Measurements from ENCODE around the gene RPS3. TPM values are rescaled to one million over a fixed set of nuclear protein-coding genes. Genes with fewer than 3 reads are reported as not detected.
A peak's percentile ranks its signal among the peaks of the same experiment; 100 is the strongest.

Gene RPS3
- total and polyA plus RNA-seq, 2 of the 13 experiments (the other 11 are each of a cell fraction or from before 2014, with no cell fraction given): 2,143 to 3,616 TPM

GRCh38 chr11:75351791-75352587, 47.3 kb upstream of the RPS3 start (continued):
- TF ChIP-seq, protein P1, sequence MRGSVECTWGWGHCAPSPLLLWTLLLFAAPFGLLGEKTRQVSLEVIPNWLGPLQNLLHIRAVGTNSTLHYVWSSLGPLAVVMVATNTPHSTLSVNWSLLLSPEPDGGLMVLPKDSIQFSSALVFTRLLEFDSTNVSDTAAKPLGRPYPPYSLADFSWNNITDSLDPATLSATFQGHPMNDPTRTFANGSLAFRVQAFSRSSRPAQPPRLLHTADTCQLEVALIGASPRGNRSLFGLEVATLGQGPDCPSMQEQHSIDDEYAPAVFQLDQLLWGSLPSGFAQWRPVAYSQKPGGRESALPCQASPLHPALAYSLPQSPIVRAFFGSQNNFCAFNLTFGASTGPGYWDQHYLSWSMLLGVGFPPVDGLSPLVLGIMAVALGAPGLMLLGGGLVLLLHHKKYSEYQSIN (CRISPR knock-in tag; IDR thresholded peaks at IDR 0.05; ENCODE audit: borderline replicate concordance): no peak
- TF ChIP-seq ISL2 (CRISPR knock-in tag; IDR thresholded peaks at IDR 0.05) (peak; percentile 62), SOX5 (CRISPR knock-in tag; IDR thresholded peaks at IDR 0.05; ENCODE audit: borderline replicate concordance) (peak; percentile 77; the same call in 1 of the 2 replicates), ZNF441 (CRISPR knock-in tag; IDR thresholded peaks at IDR 0.05; ENCODE audit: borderline replicate concordance) (peak; percentile 77; the same call in 1 of the 2 replicates), ZNF547 (CRISPR knock-in tag; IDR thresholded peaks at IDR 0.05) (0 out of 2 replicates have a peak, but pooled peaks have one; percentile 17), ZFAT (CRISPR knock-in tag; conservative IDR thresholded peaks at IDR 0.05) (no peak), RARA (CRISPR knock-in tag; IDR thresholded peaks at IDR 0.05) (peak; percentile 87), HMG20A (CRISPR knock-in tag; IDR thresholded peaks at IDR 0.05; ENCODE audit: borderline replicate concordance) (peak; percentile 54; the same call in 1 of the 2 replicates), ZSCAN21 (CRISPR knock-in tag; IDR thresholded peaks at IDR 0.05; ENCODE audit: borderline replicate concordance) (peak; percentile 70; the same call in 1 of the 2 replicates), CBX1 (IDR thresholded peaks at IDR 0.05; ENCODE audit: low read depth) (no peak), ZNF543 (CRISPR knock-in tag; IDR thresholded peaks at IDR 0.05) (peak; percentile 18), ZNF749 (CRISPR knock-in tag; IDR thresholded peaks at IDR 0.05; ENCODE audit: borderline replicate concordance) (no peak), ATRX (CRISPR knock-in tag; IDR thresholded peaks at IDR 0.05; ENCODE audit: borderline replicate concordance) (no peak), ZNF784 (CRISPR knock-in tag; IDR thresholded peaks at IDR 0.05; ENCODE audit: borderline replicate concordance) (no peak), AGO2 (optimal IDR thresholded peaks at IDR 0.05; ENCODE audit: low read depth, low read length) (peak; percentile 80), ZNF263 (CRISPR knock-in tag; IDR thresholded peaks at IDR 0.05) (peak; percentile 60), BCL6 (CRISPR knock-in tag; IDR thresholded peaks at IDR 0.05) (peak; percentile 73; the same call in 1 of the 2 replicates), HOXA9 (CRISPR knock-in tag; IDR thresholded peaks at IDR 0.05; ENCODE audit: borderline replicate concordance) (peak; percentile 78; the same call in 1 of the 2 replicates), SIN3A (IDR thresholded peaks at IDR 0.05; ENCODE audit: borderline replicate concordance, low read depth, low read length) (peak; percentile 48; the same call in 1 of the 2 replicates), ZNF503 (CRISPR knock-in tag; IDR thresholded peaks at IDR 0.05) (no peak; the same call in 1 of the 2 replicates), PHF8 (CRISPR knock-in tag; IDR thresholded peaks at IDR 0.05) (peak; percentile 57), ZFP90 (CRISPR knock-in tag; IDR thresholded peaks at IDR 0.05; ENCODE audit: borderline replicate concordance) (no peak), RBM39 (IDR thresholded peaks at IDR 0.05; ENCODE audit: low read depth, low read length, poor library complexity, severe bottlenecking) (peak; percentile 60), ZNF337 (CRISPR knock-in tag; IDR thresholded peaks at IDR 0.05; ENCODE audit: borderline replicate concordance, low read depth) (no peak), ZNF556 (CRISPR knock-in tag; IDR thresholded peaks at IDR 0.05; ENCODE audit: borderline replicate concordance) (peak; percentile 91), RCOR2 (CRISPR knock-in tag; IDR thresholded peaks at IDR 0.05) (peak; percentile 64; the same call in 1 of the 2 replicates)

Data from HepG2 (cell line).